ENCODE data around the gene GLTPD2.

DNA sequence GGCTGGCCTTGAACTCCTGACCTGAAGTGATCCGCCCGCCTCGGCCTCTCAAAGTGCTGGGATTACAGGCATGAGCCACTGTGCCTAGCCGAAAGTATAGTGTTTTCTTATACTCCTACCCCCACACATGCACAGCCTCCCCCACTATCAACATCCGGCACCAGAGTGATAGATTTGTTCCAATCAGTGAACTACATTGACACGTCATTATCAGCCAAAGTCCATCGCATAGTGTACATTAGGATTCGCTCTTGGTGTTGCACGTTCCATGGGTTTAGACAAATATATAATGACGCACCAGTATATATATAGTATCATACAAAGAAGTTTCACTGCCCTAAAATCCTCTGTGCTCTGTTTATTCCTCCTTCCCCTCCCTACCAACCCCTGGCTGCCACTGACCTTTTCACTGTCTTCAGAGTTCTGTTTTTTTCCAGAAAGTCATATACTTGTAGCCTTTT is 29.0 kb upstream of the GLTPD2 start:
- TF ChIP-seq, protein P1, sequence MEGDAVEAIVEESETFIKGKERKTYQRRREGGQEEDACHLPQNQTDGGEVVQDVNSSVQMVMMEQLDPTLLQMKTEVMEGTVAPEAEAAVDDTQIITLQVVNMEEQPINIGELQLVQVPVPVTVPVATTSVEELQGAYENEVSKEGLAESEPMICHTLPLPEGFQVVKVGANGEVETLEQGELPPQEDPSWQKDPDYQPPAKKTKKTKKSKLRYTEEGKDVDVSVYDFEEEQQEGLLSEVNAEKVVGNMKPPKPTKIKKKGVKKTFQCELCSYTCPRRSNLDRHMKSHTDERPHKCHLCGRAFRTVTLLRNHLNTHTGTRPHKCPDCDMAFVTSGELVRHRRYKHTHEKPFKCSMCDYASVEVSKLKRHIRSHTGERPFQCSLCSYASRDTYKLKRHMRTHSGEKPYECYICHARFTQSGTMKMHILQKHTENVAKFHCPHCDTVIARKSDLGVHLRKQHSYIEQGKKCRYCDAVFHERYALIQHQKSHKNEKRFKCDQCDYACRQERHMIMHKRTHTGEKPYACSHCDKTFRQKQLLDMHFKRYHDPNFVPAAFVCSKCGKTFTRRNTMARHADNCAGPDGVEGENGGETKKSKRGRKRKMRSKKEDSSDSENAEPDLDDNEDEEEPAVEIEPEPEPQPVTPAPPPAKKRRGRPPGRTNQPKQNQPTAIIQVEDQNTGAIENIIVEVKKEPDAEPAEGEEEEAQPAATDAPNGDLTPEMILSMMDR (IDR thresholded peaks at IDR 0.05; ENCODE audit: extremely low read depth in 1 of 2, insufficient read depth in 1 of 2, low read depth in 1 of 2, low read length in 2 of 2): no peak
- TF ChIP-seq POLR2A (IDR thresholded peaks at IDR 0.05; ENCODE audit: low read depth, low read length) (no peak), FOS (IDR thresholded peaks at IDR 0.05; ENCODE audit: borderline replicate concordance, insufficient read depth, low read length) (no peak), EZH2 (IDR thresholded peaks at IDR 0.05; ENCODE audit: borderline replicate concordance, low read depth, low read length, severe bottlenecking) (no peak), POLR2AphosphoS5 (IDR thresholded peaks at IDR 0.05; ENCODE audit: insufficient read depth, low read depth, low read length) (no peak), MYC (IDR thresholded peaks at IDR 0.05; ENCODE audit: low read depth, low read length) (no peak), JUN (IDR thresholded peaks at IDR 0.05; ENCODE audit: borderline replicate concordance, insufficient read depth, insufficient read length, low read depth) (no peak), GATA2 (IDR thresholded peaks at IDR 0.05; ENCODE audit: insufficient read depth, insufficient read length, low read depth, low read length) (no peak)
- TF ChIP-seq, protein P2, sequence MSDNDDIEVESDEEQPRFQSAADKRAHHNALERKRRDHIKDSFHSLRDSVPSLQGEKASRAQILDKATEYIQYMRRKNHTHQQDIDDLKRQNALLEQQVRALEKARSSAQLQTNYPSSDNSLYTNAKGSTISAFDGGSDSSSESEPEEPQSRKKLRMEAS (IDR thresholded peaks at IDR 0.05; ENCODE audit: insufficient read depth, insufficient read length): no peak

All from endothelial cell of umbilical vein (primary cell).